SU-DHL-6 (cell line): ENCODE measurements around the gene RNF141.

Experiments used
- H2AFZ ChIP-seq: fragments of 200-600 bp; sonication (generic); 2 replicates; pipeline ENCODE4 v1.6.1; 2014; ENCODE audit warnings: low read depth, mild to moderate bottlenecking, moderate library complexity, mixed read lengths, antibody characterized with exemption, low read length; ENCODE audit not compliant: severe bottlenecking
- H3F3A ChIP-seq: fragments of 200-600 bp; shearing (Covaris generic); 2 replicates; pipeline ENCODE4 v1.6.0; 2016; ENCODE audit warnings: antibody characterized with exemption, mild to moderate bottlenecking; ENCODE audit not compliant: insufficient read depth
- H3K27ac ChIP-seq: fragments of 200-600 bp; sonication (generic); 2 replicates; pipeline ENCODE4 v1.5.1; 2016; ENCODE audit warnings: low read depth, mild to moderate bottlenecking, low read length, moderate library complexity, mixed read lengths
- H3K27me3 ChIP-seq: fragments of 200-600 bp; sonication (generic), shearing (Covaris generic); 2 replicates; pipeline ENCODE4 v1.6.0; 2014; ENCODE audit warnings: mild to moderate bottlenecking, low read length
- H3K36me3 ChIP-seq: fragments of 200-600 bp; sonication (generic); 2 replicates; pipeline ENCODE4 v1.6.1; 2014; ENCODE audit warnings: mild to moderate bottlenecking, low read length, mixed read lengths
- H3K4me2 ChIP-seq: fragments of 300-600, 200-600 bp; shearing (Covaris generic), sonication (generic); 2 replicates; pipeline ENCODE4 v1.6.0; 2014; ENCODE audit warnings: low read length, low read depth, mild to moderate bottlenecking; ENCODE audit not compliant: poor library complexity, severe bottlenecking
- H3K4me3 ChIP-seq: fragments of 200-600 bp; sonication (generic); 2 replicates; pipeline ENCODE4 v1.5.1; 2014; ENCODE audit warnings: antibody characterized with exemption, low read length, mild to moderate bottlenecking, mixed read lengths; ENCODE audit not compliant: insufficient read depth, poor library complexity, severe bottlenecking
- H3K79me2 ChIP-seq: fragments of 200-600 bp; sonication (generic); 2 replicates; pipeline ENCODE4 v1.6.1; 2014; ENCODE audit warnings: mild to moderate bottlenecking, low read length, moderate library complexity; ENCODE audit not compliant: insufficient read depth
- H3K9ac ChIP-seq: fragments of 200-600 bp; sonication (generic); 2 replicates; pipeline ENCODE4 v1.7.0; 2014; ENCODE audit warnings: mild to moderate bottlenecking, low read length
- H3K9me2 ChIP-seq: fragments of 200-600 bp; sonication (generic); replicated peaks from 2 replicates; pipeline ENCODE4 v1.6.1; 2014; ENCODE audit warnings: low read length; ENCODE audit not compliant: insufficient read depth
- H3K9me3 ChIP-seq: fragments of 200-600 bp; sonication (generic); 2 replicates; pipeline ENCODE4 v1.6.1; 2014; ENCODE audit warnings: low read length, mixed read lengths; ENCODE audit not compliant: insufficient read depth
- H4K20me1 ChIP-seq: fragments of 200-600 bp; sonication (generic); 2 replicates; pipeline ENCODE4 v1.6.1; 2014; ENCODE audit warnings: low read depth, mild to moderate bottlenecking, antibody characterized with exemption, low read length, moderate library complexity, mixed read lengths
- EZH2phosphoT487 ChIP-seq: fragments of 200-600 bp; sonication (generic), shearing (Covaris generic); conservative IDR thresholded peaks from 2 replicates; pipeline ENCODE4 v1.6.1; 2018; ENCODE audit warnings: mild to moderate bottlenecking, antibody characterized with exemption, low read length, moderate library complexity, mixed read lengths
- TF ChIP-seq, protein P1 (sequence below): fragments of 200-600 bp; sonication (generic); IDR thresholded peaks from one replicate; pipeline ENCODE4 v1.5.1; 2017; ENCODE audit warnings: antibody characterized with exemption, mild to moderate bottlenecking, low read length, moderate library complexity; ENCODE audit not compliant: insufficient read depth, poor library complexity, severe bottlenecking

RNF141 gene

DNA sequence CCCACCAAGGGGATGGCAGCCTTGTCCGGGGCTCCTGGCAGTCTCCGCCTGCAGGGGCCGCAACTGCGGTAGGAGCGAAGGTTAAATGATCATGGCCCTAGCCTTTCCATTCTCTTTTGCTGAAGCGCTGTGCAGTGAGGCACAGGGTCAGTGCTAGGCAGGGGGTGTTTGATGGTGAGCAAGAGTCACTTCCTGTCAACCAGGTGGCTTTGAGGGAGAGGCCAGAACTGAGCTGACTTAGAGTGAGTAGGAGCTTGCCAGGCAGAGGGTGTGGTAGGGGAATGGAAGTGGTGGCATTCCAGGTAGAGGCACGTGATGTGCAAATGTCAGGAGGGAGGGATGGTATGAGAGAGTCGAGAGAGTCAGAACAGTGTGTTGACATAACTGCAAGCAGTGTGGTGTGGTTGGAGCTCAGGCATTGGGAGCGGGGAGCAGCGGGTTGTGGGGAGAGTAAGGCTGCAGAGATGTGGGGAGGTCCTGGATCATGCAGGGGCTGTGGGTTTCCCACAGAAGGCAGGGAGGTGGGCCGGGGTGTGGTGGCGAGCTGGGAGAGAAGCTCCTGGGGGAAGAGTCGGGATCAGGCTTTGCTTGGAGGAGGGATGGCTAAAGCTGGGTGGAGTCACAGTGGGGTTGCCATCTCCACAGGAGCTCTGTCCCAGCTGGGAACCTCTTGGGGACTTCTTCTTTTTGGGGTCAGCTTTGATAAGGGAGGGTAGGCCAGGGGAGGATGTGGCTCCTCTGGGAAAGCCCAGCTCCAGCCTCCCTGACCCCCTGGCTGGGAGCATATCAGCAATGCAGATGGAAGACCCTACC is 52.7 kb downstream of the RNF141 start:
- no peak for TF ChIP-seq EZH2phosphoT487
- TF ChIP-seq, protein P1, sequence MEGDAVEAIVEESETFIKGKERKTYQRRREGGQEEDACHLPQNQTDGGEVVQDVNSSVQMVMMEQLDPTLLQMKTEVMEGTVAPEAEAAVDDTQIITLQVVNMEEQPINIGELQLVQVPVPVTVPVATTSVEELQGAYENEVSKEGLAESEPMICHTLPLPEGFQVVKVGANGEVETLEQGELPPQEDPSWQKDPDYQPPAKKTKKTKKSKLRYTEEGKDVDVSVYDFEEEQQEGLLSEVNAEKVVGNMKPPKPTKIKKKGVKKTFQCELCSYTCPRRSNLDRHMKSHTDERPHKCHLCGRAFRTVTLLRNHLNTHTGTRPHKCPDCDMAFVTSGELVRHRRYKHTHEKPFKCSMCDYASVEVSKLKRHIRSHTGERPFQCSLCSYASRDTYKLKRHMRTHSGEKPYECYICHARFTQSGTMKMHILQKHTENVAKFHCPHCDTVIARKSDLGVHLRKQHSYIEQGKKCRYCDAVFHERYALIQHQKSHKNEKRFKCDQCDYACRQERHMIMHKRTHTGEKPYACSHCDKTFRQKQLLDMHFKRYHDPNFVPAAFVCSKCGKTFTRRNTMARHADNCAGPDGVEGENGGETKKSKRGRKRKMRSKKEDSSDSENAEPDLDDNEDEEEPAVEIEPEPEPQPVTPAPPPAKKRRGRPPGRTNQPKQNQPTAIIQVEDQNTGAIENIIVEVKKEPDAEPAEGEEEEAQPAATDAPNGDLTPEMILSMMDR: no peak
- Histone ChIP-seq H3K4me3 (no peak overlapping the region), H3K9me3 (no peaks in the 10 kb centered on the region), H3K4me2 (no peak overlapping the region), H3F3A (no peaks in the 10 kb centered on the region), H3K27ac (no peak overlapping the region), H3K27me3 (no peaks in the 10 kb centered on the region), H2AFZ (no peak overlapping the region), H3K79me2 (no peaks in the 10 kb centered on the region), H3K9me2 (no peaks in the 10 kb centered on the region), H4K20me1 (no peaks in the 10 kb centered on the region), H3K36me3 (no peaks in the 10 kb centered on the region), H3K9ac (no peak overlapping the region)

DNA sequence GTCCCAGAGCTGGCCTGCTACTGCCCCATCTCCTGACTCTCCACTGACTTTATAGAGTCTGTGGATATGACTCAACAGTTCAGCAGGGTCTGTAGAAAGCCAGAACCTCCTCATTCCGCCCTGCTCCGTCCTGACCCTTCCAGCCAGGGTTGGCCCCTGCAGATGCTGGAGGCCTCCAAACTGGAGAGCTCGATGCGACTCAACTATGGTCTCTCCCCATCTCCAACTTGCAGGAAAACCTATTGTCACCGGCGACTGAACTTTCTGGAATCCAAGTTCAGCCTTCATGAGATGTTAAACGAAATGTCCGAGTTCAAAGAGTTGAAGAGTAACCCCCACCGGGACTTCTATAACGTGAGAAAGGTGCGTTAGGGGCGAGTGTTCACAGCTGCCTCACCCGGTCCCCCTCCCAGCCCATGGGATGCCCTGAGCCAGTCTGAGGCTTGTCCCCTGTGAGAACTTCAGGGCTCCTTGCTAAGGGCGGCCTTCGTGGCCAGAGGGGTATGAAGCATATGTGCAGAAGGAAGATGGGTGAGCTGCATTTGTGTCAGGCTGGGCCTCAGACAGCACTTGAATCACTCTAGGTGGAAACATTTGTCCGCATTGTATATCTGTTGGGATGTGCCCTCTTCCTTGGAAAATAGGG is 53.9 kb downstream of the RNF141 start:
- no peaks in the 10 kb centered on the region for H3K36me3 ChIP-seq
- H3K9ac ChIP-seq: no peak overlapping the region
- H3K27me3 ChIP-seq: no peaks in the 10 kb centered on the region
- H2AFZ ChIP-seq: no peak overlapping the region
- no peak overlapping the region for H3K4me3 ChIP-seq
- H4K20me1 ChIP-seq: no peaks in the 10 kb centered on the region
- H3K27ac ChIP-seq: no peak overlapping the region
- H3K9me3 ChIP-seq: no peaks in the 10 kb centered on the region
- H3K9me2 ChIP-seq: no peaks in the 10 kb centered on the region
- TF ChIP-seq EZH2phosphoT487: no peak
- TF ChIP-seq, protein P1: no peak
- H3F3A ChIP-seq: no peaks in the 10 kb centered on the region
- no peak overlapping the region for H3K4me2 ChIP-seq
- no peaks in the 10 kb centered on the region for H3K79me2 ChIP-seq

DNA sequence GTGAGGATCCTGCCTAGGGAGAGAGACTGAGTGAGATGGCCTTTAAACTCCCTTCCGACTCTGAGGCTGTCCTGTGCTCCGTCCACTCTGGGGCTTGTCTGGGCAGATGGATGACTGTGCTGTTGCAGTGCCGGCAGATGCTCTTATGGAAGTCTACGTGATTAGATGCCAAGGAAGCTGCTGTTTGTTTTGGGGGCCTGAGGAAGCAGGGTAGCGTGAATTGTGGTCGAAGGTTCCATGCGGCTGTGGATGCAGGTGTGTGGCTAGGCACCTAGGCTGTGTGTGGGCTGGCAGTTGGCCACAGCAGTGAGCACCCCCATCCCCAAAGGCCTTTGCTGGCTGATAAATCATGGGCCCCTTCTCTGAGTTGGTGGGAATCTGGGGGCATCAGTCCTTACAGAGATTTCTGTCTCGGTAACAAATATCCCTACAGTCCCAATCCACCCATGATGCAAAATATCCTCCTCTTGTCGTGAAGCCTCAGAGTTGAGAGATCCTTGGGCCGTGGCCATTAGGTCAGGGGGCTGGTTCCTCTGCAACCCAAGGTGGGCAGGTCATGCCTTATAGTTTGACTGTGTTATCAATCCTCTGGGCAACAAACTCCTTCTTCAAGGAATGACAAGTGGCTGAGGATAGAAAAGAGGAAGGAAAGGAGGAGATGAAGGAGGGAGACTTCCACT is 54.7 kb downstream of the RNF141 start:
- no peak overlapping the region for H3K4me3 ChIP-seq

More for the DNA sequence above, 54.7 kb downstream of the RNF141 start:
- Histone ChIP-seq H3K36me3 (no peaks in the 10 kb centered on the region), H3K9me3 (no peaks in the 10 kb centered on the region), H4K20me1 (no peaks in the 10 kb centered on the region), H3F3A (no peaks in the 10 kb centered on the region), H3K9ac (no peak overlapping the region), H3K27ac (no peak overlapping the region), H3K9me2 (no peaks in the 10 kb centered on the region), H3K79me2 (no peaks in the 10 kb centered on the region), H3K27me3 (no peaks in the 10 kb centered on the region), H3K4me2 (no peak overlapping the region), H2AFZ (no peak overlapping the region)
- TF ChIP-seq, protein P1: no peak
- TF ChIP-seq EZH2phosphoT487: no peak
